K562 (cell line): Measurements from ENCODE around the gene COASY. TPM values are rescaled to one million over a fixed set of nuclear protein-coding genes. Genes with fewer than 3 reads are reported as not detected.

Experiments
- BCL6 ChIP-seq: fragments of 250-450 bp; sonication (Bioruptor Pico); IDR thresholded peaks from 2 replicates; pipeline ENCODE4 v1.4.0; 2020
- BHLHE40 ChIP-seq: IDR thresholded peaks from 2 replicates; pipeline ENCODE4 v1.6.1; 2011; ENCODE audit warnings: low read length, improper control_type of control experiment
- CBX1 ChIP-seq: sonication (generic); IDR thresholded peaks from 2 replicates; pipeline ENCODE4 v1.6.1; 2016; ENCODE audit warnings: antibody characterized with exemption, low read depth, mild to moderate bottlenecking
- CEBPG ChIP-seq, 3 experiments: fragments of 200-800 bp in 1 of 3; sonication (Bioruptor generic) in 1 of 3; sonication (generic) in 1 of 3; formaldehyde crosslinking in 1 of 3; IDR thresholded peaks in 2 of 3; conservative IDR thresholded peaks in 1 of 3; 2 replicates each; pipeline versions ENCODE4 v1.6.1 to v1.8.0; 2016 to 2022; ENCODE audit warnings: missing compliant biosample characterization in 2 of 3, missing genetic modification characterization in 2 of 3, mild to moderate bottlenecking in 1 of 3, missing genetic modification reagents in 1 of 3
- ILK ChIP-seq: fragments of 450-650 bp; IDR thresholded peaks from 2 replicates; pipeline ENCODE4 v1.6.1; 2016; ENCODE audit warnings: missing genetic modification characterization, low read depth, mild to moderate bottlenecking, missing compliant biosample characterization, moderate library complexity, borderline replicate concordance
- IRF1 ChIP-seq: sonication (generic); formaldehyde crosslinking; IDR thresholded peaks from 2 replicates; pipeline ENCODE4 v1.8.0; 2022; ENCODE audit warnings: missing genetic modification reagents, mild to moderate bottlenecking, borderline replicate concordance
- MTA3 ChIP-seq: fragments of 450-650 bp; formaldehyde crosslinking; IDR thresholded peaks from 2 replicates; pipeline ENCODE4 v1.6.1; 2017; ENCODE audit warnings: mild to moderate bottlenecking, borderline replicate concordance
- NFIX ChIP-seq: fragments of 250-450 bp; sonication (Bioruptor Pico); IDR thresholded peaks from 2 replicates; pipeline ENCODE4 v1.4.0; 2020; ENCODE audit warnings: low read depth, mild to moderate bottlenecking, moderate library complexity
- NR0B1 ChIP-seq: fragments of 450-650 bp; IDR thresholded peaks from one replicate; pipeline ENCODE4 v1.6.1; 2018; ENCODE audit warnings: mild to moderate bottlenecking, moderate library complexity; ENCODE audit not compliant: partially characterized antibody
- OTX1 ChIP-seq: fragments of 450-650 bp; formaldehyde crosslinking; IDR thresholded peaks from 2 replicates; pipeline ENCODE4 v1.4.0; 2022; ENCODE audit warnings: mild to moderate bottlenecking
- PCBP1 ChIP-seq: fragments of 200-400 bp; formaldehyde crosslinking; IDR thresholded peaks from 2 replicates; pipeline ENCODE4 v1.6.1; 2018; ENCODE audit warnings: mild to moderate bottlenecking, low read depth, low read length; ENCODE audit not compliant: poor library complexity, severe bottlenecking
- POLR2H ChIP-seq: IDR thresholded peaks from 2 replicates; pipeline ENCODE4 v1.6.1; 2016; ENCODE audit warnings: missing genetic modification characterization, low read depth, mild to moderate bottlenecking, control low read depth, missing compliant biosample characterization, moderate library complexity
- RB1 ChIP-seq: fragments of 450-650 bp; IDR thresholded peaks from 2 replicates; pipeline ENCODE4 v1.6.1; 2017; ENCODE audit warnings: low read depth, mild to moderate bottlenecking
- ZBTB33 ChIP-seq: sonication (generic); formaldehyde crosslinking; IDR thresholded peaks from 2 replicates; pipeline ENCODE4 v1.8.1; 2023; ENCODE audit warnings: mild to moderate bottlenecking, missing genetic modification reagents
- ZFP36 ChIP-seq: fragments of 150-350 bp; IDR thresholded peaks from 2 replicates; pipeline ENCODE4 v1.6.1; 2018; ENCODE audit warnings: low read length, low read depth; ENCODE audit not compliant: partially characterized antibody
- ZNF212 ChIP-seq: fragments of 450-650 bp; formaldehyde crosslinking; IDR thresholded peaks from 2 replicates; pipeline ENCODE4 v1.4.0; 2020; ENCODE audit warnings: mild to moderate bottlenecking
- ZNF282 ChIP-seq: sonication (generic); formaldehyde crosslinking; IDR thresholded peaks from 2 replicates; pipeline ENCODE4 v1.8.1; 2023; ENCODE audit warnings: missing genetic modification reagents
- ZNF449 ChIP-seq: fragments of 250-450 bp; sonication (Bioruptor Pico); IDR thresholded peaks from 2 replicates; pipeline ENCODE4 v1.8.0; 2022; ENCODE audit warnings: moderate library complexity, mild to moderate bottlenecking, inconsistent platforms
- ZNF717 ChIP-seq: fragments of 250-450 bp; sonication (Bioruptor Pico); IDR thresholded peaks from 2 replicates; pipeline ENCODE4 v1.5.0; 2021
- ZNF740 ChIP-seq, 3 experiments: fragments of 200-800 bp in 1 of 3; sonication (Bioruptor generic) in 1 of 3; sonication (generic) in 1 of 3; formaldehyde crosslinking in 1 of 3; IDR thresholded peaks; 2 replicates each; pipeline versions ENCODE4 v1.6.1 to v1.8.0; 2016 to 2022; ENCODE audit warnings: mild to moderate bottlenecking in 2 of 3, missing compliant biosample characterization in 2 of 3, missing genetic modification characterization in 2 of 3, missing genetic modification reagents in 1 of 3
- polyA plus RNA-seq, 8 experiments: library from polyadenylated mRNA; depleted of rRNA in 4 of 8; stranded (reverse) in 5 of 8; unstranded in 3 of 8; fragments of >200 nt; fragmentation: Nextera tagmentation in 2 of 8; fragmentation: Illumina TruSeq in 1 of 8; extraction: Ambion mirVana in 2 of 8; extraction: Trizol in 1 of 8; gene quantifications; 2 replicates each; pipeline versions ENCODE4 v1.2.1 to v1.2.3, GENCODE V29; 2011 to 2014; ENCODE audit warnings: inconsistent platforms in 1 of 8, missing spikeins in 1 of 8
- total RNA-seq, 7 experiments: library from RNA; depleted of rRNA in 6 of 7; stranded (reverse); fragments of >200 nt in 6 of 7; fragmentation: Illumina TruSeq in 2 of 7; extraction: Trizol in 2 of 7; gene quantifications; 2 replicates each; pipeline versions ENCODE4 v1.2.1 to v1.2.3, GENCODE V29; 2011 to 2021; ENCODE audit warnings: low replicate concordance in 1 of 7

Gene COASY
- total and polyA plus RNA-seq, 9 of the 15 experiments (the other 6 are each of a cell fraction or from before 2014, with no cell fraction given) = 25.4 to 175 (median 62.3) TPM

GRCh38 chr17:42553161-42553818, 8.7 kb upstream of the COASY start (continued):
- TF ChIP-seq ZNF740 (CRISPR knock-in tag; IDR thresholded peaks at IDR 0.05) = peak; percentile 60; the same call in 1 of the 2 replicates
- no peak for TF ChIP-seq ZNF740 (tag; IDR thresholded peaks at IDR 0.05)
- no peak for TF ChIP-seq PCBP1
- no peak; the same call in 1 of the 2 replicates for TF ChIP-seq OTX1 (CRISPR knock-in tag)
- TF ChIP-seq ZNF282 (CRISPR knock-in tag) = no peak
- peak; percentile 57; the same call in 1 of the 2 replicates for TF ChIP-seq CBX1
- no peak for TF ChIP-seq POLR2H (tag)
- no peak for TF ChIP-seq ZNF449 (CRISPR knock-in tag)
- no peak for TF ChIP-seq ZNF212
- no peak for TF ChIP-seq ILK
- TF ChIP-seq MTA3 = peak; percentile 53; the same call in 1 of the 2 replicates
- TF ChIP-seq BCL6 = no peak
- TF ChIP-seq ZFP36 = no peak
- TF ChIP-seq NR0B1 = no peak
- no peak for TF ChIP-seq NFIX (CRISPR knock-in tag)
- TF ChIP-seq RB1 = peak; percentile 49; the same call in 1 of the 2 replicates
- TF ChIP-seq ZNF717 (CRISPR knock-in tag) = no peak
- TF ChIP-seq CEBPG (CRISPR knock-in tag; IDR thresholded peaks at IDR 0.05) = no peak
- no peak for TF ChIP-seq CEBPG (tag; conservative IDR thresholded peaks at IDR 0.05 in 1 of 2, IDR thresholded peaks at IDR 0.05 in 1 of 2)
- TF ChIP-seq BHLHE40 = peak; percentile 35; the same call in 1 of the 2 replicates
- no peak for TF ChIP-seq ZBTB33 (CRISPR knock-in tag)
- TF ChIP-seq IRF1 (CRISPR knock-in tag) = no peak
